ENCODE results near the gene KRTAP3-2. TPM values are rescaled to one million over a fixed set of nuclear protein-coding genes. Genes with fewer than 3 reads are reported as not detected.
A peak's percentile ranks its signal among the peaks of the same experiment; 100 is the strongest.

The KRTAP3-2 gene
- total RNA-seq, 1 experiment from 2014 or later = not detected

- DNase-seq (ENCODE audit: unreplicated experiment) = no peak
- intact Hi-C loops (cut with micrococcal nuclease) = no loop called here
- BruUV-seq (replicated peaks) = no TSS peak
- POLR2A ChIA-PET = no interaction called here
- no peaks in the 10 kb centered on the region for H3K9me3 Mint-ChIP-seq (ENCODE audit: unreplicated experiment)
- CTCF ChIA-PET = no interaction called here
- no peaks in the 10 kb centered on the region for H3K27me3 Mint-ChIP-seq (ENCODE audit: insufficient read depth, unreplicated experiment)
- H3K4me3 Mint-ChIP-seq (ENCODE audit: unreplicated experiment) = no peak overlapping the region
- no peaks in the 10 kb centered on the region for H3K36me3 Mint-ChIP-seq (ENCODE audit: insufficient read depth, unreplicated experiment)
- no peak for TF ChIP-seq CTCF (IDR thresholded peaks at IDR 0.05; ENCODE audit: unreplicated experiment)
- no peaks in the 10 kb centered on the region for H3K4me1 Mint-ChIP-seq (ENCODE audit: insufficient read depth, unreplicated experiment)
- H3K27ac Mint-ChIP-seq (ENCODE audit: low read depth, unreplicated experiment) = peak overlapping the region; percentile 3
These were observed 12.8 kb upstream of the KRTAP3-2 start for GRCh38 chr17:41012326-41013120.

GRCh38 chr17:41010441-41010840, 10.7 kb upstream of the KRTAP3-2 start:
- H3K4me1 Mint-ChIP-seq (ENCODE audit: insufficient read depth, unreplicated experiment) = no peaks in the 10 kb centered on the region
- POLR2A ChIA-PET = no interaction called here
- intact Hi-C loops (cut with micrococcal nuclease) = no loop called here

GRCh38 chr17:41009936-41010335, 10.2 kb upstream of the KRTAP3-2 start:
- intact Hi-C loops (cut with micrococcal nuclease) = no loop called here
- Mint-ChIP-seq H3K9me3 (ENCODE audit: unreplicated experiment) (no peaks in the 10 kb centered on the region), H3K27me3 (ENCODE audit: insufficient read depth, unreplicated experiment) (no peaks in the 10 kb centered on the region), H3K4me3 (ENCODE audit: unreplicated experiment) (no peak overlapping the region), H3K4me1 (ENCODE audit: insufficient read depth, unreplicated experiment) (no peaks in the 10 kb centered on the region), H3K36me3 (ENCODE audit: insufficient read depth, unreplicated experiment) (no peaks in the 10 kb centered on the region), H3K27ac (ENCODE audit: low read depth, unreplicated experiment) (no peak overlapping the region)
- DNase-seq (ENCODE audit: unreplicated experiment) = no peak
- ChIA-PET CTCF (interaction anchor here (0.6 kb wide), 1 partner anchor 49 kb away, joined by 3 read pairs; no protein-coding TSS in a partner anchor), POLR2A (no interaction called here)
- TF ChIP-seq CTCF (IDR thresholded peaks at IDR 0.05; ENCODE audit: unreplicated experiment) = no peak
- BruUV-seq (replicated peaks) = no TSS peak

More at GRCh38 chr17:41010441-41010840, 10.7 kb upstream of the KRTAP3-2 start:
- H3K9me3 Mint-ChIP-seq (ENCODE audit: unreplicated experiment) = no peaks in the 10 kb centered on the region
- no peaks in the 10 kb centered on the region for H3K27me3 Mint-ChIP-seq (ENCODE audit: insufficient read depth, unreplicated experiment)
- H3K27ac Mint-ChIP-seq (ENCODE audit: low read depth, unreplicated experiment) = no peak overlapping the region
- H3K4me3 Mint-ChIP-seq (ENCODE audit: unreplicated experiment) = no peak overlapping the region
- H3K36me3 Mint-ChIP-seq (ENCODE audit: insufficient read depth, unreplicated experiment) = no peaks in the 10 kb centered on the region
- no peak for DNase-seq (ENCODE audit: unreplicated experiment)
- no peak for TF ChIP-seq CTCF (IDR thresholded peaks at IDR 0.05; ENCODE audit: unreplicated experiment)
- CTCF ChIA-PET = interaction anchor here (0.6 kb wide), 1 partner anchor 49 kb away, joined by 3 read pairs; no protein-coding TSS in a partner anchor
- BruUV-seq (replicated peaks) = no TSS peak

GRCh38 chr17:41009301-41009760, 9.6 kb upstream of the KRTAP3-2 start:
- DNase-seq (ENCODE audit: unreplicated experiment) = no peak
- Mint-ChIP-seq H3K36me3 (ENCODE audit: insufficient read depth, unreplicated experiment) (no peaks in the 10 kb centered on the region), H3K4me3 (ENCODE audit: unreplicated experiment) (no peak overlapping the region), H3K27me3 (ENCODE audit: insufficient read depth, unreplicated experiment) (no peaks in the 10 kb centered on the region), H3K27ac (ENCODE audit: low read depth, unreplicated experiment) (no peak overlapping the region), H3K4me1 (ENCODE audit: insufficient read depth, unreplicated experiment) (no peaks in the 10 kb centered on the region), H3K9me3 (ENCODE audit: unreplicated experiment) (no peaks in the 10 kb centered on the region)
- CTCF ChIA-PET = no interaction called here
- no peak for TF ChIP-seq CTCF (IDR thresholded peaks at IDR 0.05; ENCODE audit: unreplicated experiment)
- intact Hi-C loops (cut with micrococcal nuclease) = no loop called here
- no TSS peak for BruUV-seq (replicated peaks)
- POLR2A ChIA-PET = no interaction called here

Measured in MCF 10A (cell line).